ACC112 (cell line): ENCODE measurements around the gene CHID1.

Experiments used
- H2AFZ ChIP-seq: fragments of 200-600 bp; sonication (generic); one replicate; pipeline ENCODE4 v1.6.0; 2017; ENCODE audit warnings: antibody characterized with exemption, low read length; ENCODE audit not compliant: unreplicated experiment
- H3K27ac ChIP-seq: fragments of 200-600 bp; sonication (generic); 2 replicates; pipeline ENCODE4 v1.5.1; 2014; ENCODE audit warnings: low read depth, mild to moderate bottlenecking, antibody characterized with exemption, low read length, moderate library complexity
- H3K27me3 ChIP-seq: fragments of 200-600 bp; sonication (generic); 2 replicates; pipeline ENCODE4 v1.6.1; 2014; ENCODE audit warnings: mild to moderate bottlenecking, antibody characterized with exemption, low read length, moderate library complexity, mixed read lengths; ENCODE audit not compliant: insufficient read depth
- H3K36me3 ChIP-seq: fragments of 200-600 bp; sonication (generic); 2 replicates; pipeline ENCODE4 v1.6.1; 2016; ENCODE audit warnings: mild to moderate bottlenecking, antibody characterized with exemption, low read length, moderate library complexity, mixed read lengths; ENCODE audit not compliant: insufficient read depth
- H3K4me1 ChIP-seq: fragments of 200-600 bp; sonication (generic); one replicate; pipeline ENCODE4 v1.6.1; 2016; ENCODE audit warnings: low read length, mixed read lengths; ENCODE audit not compliant: insufficient read depth, unreplicated experiment, control insufficient read depth
- H3K4me3 ChIP-seq: fragments of 200-600 bp; sonication (generic); 2 replicates; pipeline ENCODE4 v1.5.1; 2014; ENCODE audit warnings: mild to moderate bottlenecking, low read depth, low read length
- H3K79me2 ChIP-seq: fragments of 200-600 bp; sonication (generic); one replicate; pipeline ENCODE4 v1.6.0; 2016; ENCODE audit warnings: low read length; ENCODE audit not compliant: control insufficient read depth, unreplicated experiment, insufficient read depth

CHID1 gene

GRCh38 chr11:847876-848275 lies 62.7 kb downstream of the CHID1 start:
- Histone ChIP-seq H3K4me1 (peaks cover 34% of the 10 kb centered on the region), H3K79me2 (peaks cover 67% of the 10 kb centered on the region), H3K4me3 (no peak overlapping the region), H3K36me3 (no peaks in the 10 kb centered on the region; the same call in 1 of the 2 replicates), H3K27ac (no peak overlapping the region), H2AFZ (no peak overlapping the region), H3K27me3 (no peaks in the 10 kb centered on the region)

DNA sequence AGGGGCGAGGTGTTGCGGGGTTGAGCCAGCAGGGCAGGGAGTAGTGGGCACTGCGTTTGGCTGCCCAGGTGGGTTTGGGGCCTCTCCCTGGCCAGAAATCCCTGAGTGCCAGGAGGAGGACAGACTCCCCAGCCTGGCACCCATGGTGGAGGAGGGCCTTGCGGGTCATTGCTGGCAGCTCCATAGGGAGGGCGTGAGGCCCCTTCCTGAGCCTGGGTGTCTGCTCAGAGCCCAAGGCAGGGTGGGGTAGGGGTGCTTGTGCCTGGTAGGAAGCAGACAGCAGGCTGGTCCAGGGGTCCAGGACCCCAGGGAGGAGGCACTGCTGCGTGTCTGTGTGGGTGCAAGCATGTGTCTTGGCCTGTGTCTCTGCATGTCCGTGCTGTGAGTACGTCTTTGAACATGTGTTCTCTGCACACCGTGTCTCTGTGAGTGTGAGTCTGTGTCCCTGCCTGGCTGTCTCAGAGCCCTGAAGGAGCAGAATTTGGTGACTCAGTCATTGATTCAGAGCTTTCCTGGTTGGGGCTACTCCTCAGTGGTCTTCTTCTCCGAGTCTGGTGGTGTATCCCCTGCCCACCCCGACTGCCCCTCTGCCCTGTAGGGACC lies 64.0 kb downstream of the CHID1 start:
- Histone ChIP-seq H3K4me1 (peaks cover 34% of the 10 kb centered on the region), H2AFZ (no peak overlapping the region), H3K27me3 (no peaks in the 10 kb centered on the region), H3K27ac (peak overlapping the region; percentile 93), H3K79me2 (peaks cover 71% of the 10 kb centered on the region), H3K36me3 (no peaks in the 10 kb centered on the region; the same call in 1 of the 2 replicates), H3K4me3 (peak overlapping the region; percentile 88)

DNA sequence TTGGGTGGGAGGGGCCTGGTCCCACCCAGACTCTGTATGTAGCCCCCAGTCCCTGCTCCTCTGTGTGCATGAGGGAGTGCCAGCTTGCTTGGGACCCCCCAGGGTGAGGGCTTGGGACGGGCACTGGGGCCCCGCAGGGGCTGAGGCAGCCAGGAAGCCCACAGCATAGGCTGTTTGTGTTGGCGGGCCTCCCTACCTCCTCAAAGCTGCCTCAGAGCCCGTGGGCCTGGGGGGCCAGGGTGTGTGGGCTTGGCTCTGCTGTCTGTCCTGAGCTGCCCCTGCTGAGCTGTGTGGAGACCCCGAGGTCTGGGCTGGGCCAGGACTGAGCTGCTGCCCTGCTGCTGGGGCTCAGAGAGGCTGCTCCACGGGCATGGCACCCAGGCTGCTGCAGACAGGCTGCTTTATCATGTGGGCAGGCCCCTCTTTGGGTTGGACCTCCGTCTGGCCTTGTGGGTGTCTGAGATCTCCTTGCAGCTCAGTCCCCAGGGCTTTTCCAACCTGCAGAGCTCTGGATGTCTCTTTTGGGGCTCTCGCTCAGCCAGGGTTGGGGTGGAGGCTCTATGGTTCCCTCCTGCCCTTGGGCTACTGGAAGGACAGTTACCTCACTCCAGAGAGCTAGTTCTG lies 64.6 kb downstream of the CHID1 start:
- Histone ChIP-seq H2AFZ (no peak overlapping the region), H3K79me2 (peaks cover 77% of the 10 kb centered on the region), H3K4me1 (peaks cover 33% of the 10 kb centered on the region), H3K4me3 (peak overlapping the region; percentile 88), H3K36me3 (no peaks in the 10 kb centered on the region; the same call in 1 of the 2 replicates), H3K27me3 (no peaks in the 10 kb centered on the region), H3K27ac (peak overlapping the region; percentile 93)

GRCh38 chr11:844693-845644 lies 65.6 kb downstream of the CHID1 start:
- no peaks in the 10 kb centered on the region for H3K27me3 ChIP-seq
- H3K4me3 ChIP-seq: peak overlapping the region; percentile 88
- peaks cover 7% of the 10 kb centered on the region; the same call in 1 of the 2 replicates for H3K36me3 ChIP-seq
- no peak overlapping the region for H2AFZ ChIP-seq
- H3K4me1 ChIP-seq: peaks cover 41% of the 10 kb centered on the region
- peak overlapping the region; percentile 93 for H3K27ac ChIP-seq
- H3K79me2 ChIP-seq: peaks cover 77% of the 10 kb centered on the region

DNA sequence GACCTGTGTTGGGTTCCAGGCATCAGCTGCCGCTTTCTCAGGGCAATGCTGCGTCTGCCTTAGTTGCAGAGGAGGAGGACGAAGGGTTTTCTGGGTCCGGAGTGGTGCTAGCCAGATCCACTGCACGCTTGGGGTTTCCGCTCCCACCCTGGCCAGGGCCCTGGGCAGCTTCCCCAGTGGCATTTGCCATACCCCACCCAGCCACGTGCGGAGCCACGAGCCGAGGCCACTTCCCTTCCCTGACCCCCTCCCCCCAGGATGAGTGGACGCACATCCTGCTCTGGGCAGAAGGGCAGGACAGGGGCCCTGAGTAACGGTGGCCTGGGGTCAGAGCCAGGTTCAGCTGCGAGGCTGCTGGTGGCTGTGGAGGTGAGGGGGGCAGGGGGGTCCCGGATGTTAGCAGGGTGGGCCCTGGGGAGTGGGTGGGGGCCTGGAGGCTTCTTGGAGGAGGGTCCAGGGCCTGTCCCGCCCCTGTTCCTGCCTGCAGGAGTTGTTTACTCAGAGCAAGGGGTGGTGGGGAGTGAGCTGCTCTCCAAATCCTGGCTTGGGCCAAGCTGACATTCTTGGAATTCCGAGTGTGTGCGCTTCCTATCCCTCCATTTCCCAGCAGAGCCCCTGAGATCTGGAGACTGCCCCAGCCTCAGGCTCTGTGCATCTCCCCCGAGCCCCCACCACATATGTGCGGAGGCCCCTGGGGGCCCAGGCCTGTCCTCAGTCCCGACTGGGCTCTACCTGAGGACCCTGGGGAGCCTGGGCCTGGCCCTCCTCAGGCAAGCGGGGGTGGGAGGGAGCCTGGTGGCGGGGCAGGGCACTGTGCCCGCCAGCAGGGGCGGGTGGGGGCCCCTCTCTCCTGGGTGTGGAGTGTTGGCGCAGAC lies 66.6 kb downstream of the CHID1 start:
- peak overlapping the region; percentile 88 for H3K4me3 ChIP-seq
- peaks cover 79% of the 10 kb centered on the region for H3K79me2 ChIP-seq
- H3K4me1 ChIP-seq: peaks cover 50% of the 10 kb centered on the region
- H3K36me3 ChIP-seq: peaks cover 14% of the 10 kb centered on the region; the same call in 1 of the 2 replicates
- H2AFZ ChIP-seq: no peak overlapping the region
- H3K27ac ChIP-seq: peak overlapping the region; percentile 93
- no peaks in the 10 kb centered on the region for H3K27me3 ChIP-seq

GRCh38 chr11:843086-843734 lies 67.4 kb downstream of the CHID1 start:
- Histone ChIP-seq H3K79me2 (peaks cover 71% of the 10 kb centered on the region), H3K27ac (peak overlapping the region; percentile 93), H3K4me3 (peak overlapping the region; percentile 88), H3K27me3 (no peaks in the 10 kb centered on the region), H3K36me3 (peaks cover 14% of the 10 kb centered on the region; the same call in 1 of the 2 replicates), H3K4me1 (peaks cover 52% of the 10 kb centered on the region), H2AFZ (no peak overlapping the region)

DNA sequence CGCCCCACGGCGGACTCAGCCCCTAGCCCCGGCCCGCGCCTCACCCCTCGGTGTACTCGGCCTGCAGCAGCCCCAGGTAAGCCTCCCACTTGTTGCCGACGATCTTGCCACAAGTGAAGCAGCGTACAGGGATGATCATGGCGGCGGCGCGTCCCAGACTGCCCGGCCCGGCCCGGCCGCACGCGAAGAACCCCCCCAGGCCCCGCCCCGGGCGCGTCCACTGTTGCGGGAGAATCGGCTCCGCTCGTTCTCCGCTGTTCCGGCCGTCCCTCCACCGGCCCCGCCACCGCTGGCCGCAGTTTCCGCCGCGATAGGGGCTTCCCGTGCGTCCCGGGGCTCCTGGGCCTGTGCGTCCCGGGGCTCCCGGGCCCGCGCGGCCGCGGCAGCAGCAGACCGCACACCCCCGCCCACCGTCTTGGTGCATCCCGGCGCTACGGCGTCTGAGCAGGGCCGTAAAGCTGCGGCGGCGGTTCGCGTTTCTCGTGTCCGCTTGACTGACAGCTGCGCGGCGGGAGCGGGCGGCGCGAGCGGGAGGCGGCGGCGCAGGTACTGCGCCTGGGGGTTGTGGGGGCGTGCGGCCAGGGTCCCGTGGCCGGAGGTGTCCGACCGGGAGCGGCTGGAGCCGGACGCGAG lies 68.1 kb downstream of the CHID1 start, which contains the start of the genes POLR2L and TSPAN4:
TSS of gene POLR2L (minus strand) at position 160 of the 633 bp plus-strand sequence. CDS start at position 139, 21 bp downstream.
TSS of gene TSPAN4 (plus strand) at position 483 of the 633 bp plus-strand sequence. CDS start 7,453 bp downstream, outside the sequence.
- no peak within 1 kb of the TSS for H2AFZ ChIP-seq
- H3K36me3 ChIP-seq: peaks cover 14% of the 10 kb centered on the region; the same call in 1 of the 2 replicates
- no peaks in the 10 kb centered on the region for H3K27me3 ChIP-seq
- peak within 1 kb of the TSS; percentile 93 for H3K27ac ChIP-seq
- peaks cover 57% of the 10 kb centered on the region for H3K4me1 ChIP-seq
- H3K79me2 ChIP-seq: peaks cover 68% of the 10 kb centered on the region
- H3K4me3 ChIP-seq: peak within 1 kb of the TSS; percentile 88

- H3K36me3 ChIP-seq: peaks cover 14% of the 10 kb centered on the region; the same call in 1 of the 2 replicates
- peaks cover 53% of the 10 kb centered on the region for H3K4me1 ChIP-seq
- peak overlapping the region; percentile 88 for H3K4me3 ChIP-seq
- no peak overlapping the region for H2AFZ ChIP-seq
- peak overlapping the region; percentile 93 for H3K27ac ChIP-seq
- peaks cover 66% of the 10 kb centered on the region for H3K79me2 ChIP-seq
- no peaks in the 10 kb centered on the region for H3K27me3 ChIP-seq
Measured at GRCh38 chr11:841981-842369, 68.6 kb downstream of the CHID1 start.
